Smooth muscle cell (in vitro differentiated cells): Measurements from ENCODE around the gene URB2. TPM values are rescaled to one million over a fixed set of nuclear protein-coding genes. Genes with fewer than 3 reads are reported as not detected.

Source experiments
- DNase-seq: peaks from one replicate; lab custom pipeline; 2025; ENCODE audit not compliant: unreplicated experiment; lab: John Stamatoyannopoulos, UW
- H2AFZ ChIP-seq: fragments of 200-600 bp; sonication (generic); 2 replicates; pipeline ENCODE4 v1.6.0; 2016; ENCODE audit warnings: antibody characterized with exemption, low read depth, mild to moderate bottlenecking
- H3F3A ChIP-seq: fragments of 200-600 bp; sonication (generic); 2 replicates; pipeline ENCODE4 v1.6.0; 2017; ENCODE audit warnings: antibody characterized with exemption, low read depth
- H3K27ac ChIP-seq: fragments of 200-600 bp; sonication (generic); 2 replicates; pipeline ENCODE4 v1.5.1; 2016; ENCODE audit warnings: low read depth, mild to moderate bottlenecking
- H3K27me3 ChIP-seq: fragments of 200-600 bp; sonication (generic); 2 replicates; pipeline ENCODE4 v1.6.1; 2016; ENCODE audit warnings: low read depth, mild to moderate bottlenecking
- H3K36me3 ChIP-seq: fragments of 200-600 bp; sonication (generic); 2 replicates; pipeline ENCODE4 v1.5.1; 2016; ENCODE audit warnings: low read depth
- H3K4me1 ChIP-seq: fragments of 200-600 bp; sonication (generic); 2 replicates; pipeline ENCODE4 v1.5.1; 2016; ENCODE audit warnings: low read depth
- H3K4me2 ChIP-seq: fragments of 200-600 bp; sonication (generic); 2 replicates; pipeline ENCODE4 v1.6.0; 2016; ENCODE audit warnings: mild to moderate bottlenecking
- H3K4me3 ChIP-seq: fragments of 200-600 bp; sonication (generic); 2 replicates; pipeline ENCODE4 v1.5.1; 2016; ENCODE audit warnings: mild to moderate bottlenecking
- H3K79me2 ChIP-seq: fragments of 200-600 bp; sonication (generic); 2 replicates; pipeline ENCODE4 v1.6.0; 2016; ENCODE audit warnings: low read depth, mild to moderate bottlenecking
- H3K9ac ChIP-seq: fragments of 200-600 bp; sonication (generic); 2 replicates; pipeline ENCODE4 v1.6.0; 2016; ENCODE audit warnings: low read depth
- H3K9me3 ChIP-seq: fragments of 200-600 bp; sonication (generic); replicated peaks from 2 replicates; pipeline ENCODE4 v1.5.1; 2016; ENCODE audit warnings: low read depth
- H4K20me1 ChIP-seq: fragments of 200-600 bp; sonication (generic); 2 replicates; pipeline ENCODE4 v1.6.0; 2016; ENCODE audit warnings: low read depth
- WGBS: methylation state at CpG from one replicate; pipeline ENCODE4 v1.1.7; 2016; ENCODE audit warnings: low lambda C conversion rate; 5-methylcytosine and 5-hydroxymethylcytosine counted together
- polyA plus RNA-seq: library from polyadenylated mRNA; unstranded; fragments of >200 nt; fragmentation: Nextera tagmentation; extraction: Ambion mirVana; gene quantifications from 2 replicates; pipeline ENCODE4 v1.2.1, GENCODE V29; 2016
- total RNA-seq: library from RNA; depleted of rRNA; stranded (reverse); fragments of >200 nt; gene quantifications from 2 replicates; pipeline ENCODE4 v1.2.3, GENCODE V29; 2014
- TF ChIP-seq, protein P1 (sequence below): fragments of 200-600 bp; sonication (generic); IDR thresholded peaks from 2 replicates; pipeline ENCODE4 v1.5.1; 2017; ENCODE audit warnings: borderline replicate concordance, mild to moderate bottlenecking, antibody characterized with exemption; ENCODE audit not compliant: insufficient read depth, poor library complexity, severe bottlenecking

The URB2 gene
- total and polyA plus RNA-seq, 2 experiments from 2014 or later = 1.9 to 4.2 TPM

DNA sequence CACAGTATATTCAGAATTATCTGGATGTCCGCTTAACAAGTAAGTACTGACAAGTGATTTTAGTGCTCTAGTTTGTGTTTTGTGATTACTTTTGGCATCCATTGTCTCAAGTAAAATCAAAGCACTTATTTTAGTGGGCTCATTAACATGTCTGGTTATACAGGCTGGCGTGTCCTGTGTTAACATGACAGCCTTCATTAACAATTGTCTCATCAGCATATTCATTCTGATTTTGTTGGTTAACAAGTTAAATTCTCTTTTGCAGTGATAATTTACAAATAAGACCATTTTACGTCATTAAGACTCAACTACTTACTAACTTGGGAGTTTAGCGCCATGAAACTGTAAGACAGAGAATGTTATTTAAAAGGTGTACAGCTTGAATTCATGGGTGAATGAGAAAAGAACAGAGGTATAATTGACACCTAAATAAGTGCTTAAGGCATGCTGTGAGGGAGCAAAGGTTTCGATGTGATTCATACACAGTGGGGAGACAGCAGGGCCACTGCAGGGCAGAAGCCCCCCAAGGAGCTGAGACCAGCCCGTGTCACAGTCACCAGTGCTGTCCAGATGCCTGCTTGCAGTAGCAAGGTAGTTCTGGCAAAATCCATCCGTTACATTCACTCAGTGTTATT is 22.6 kb upstream of the URB2 start:
- Histone ChIP-seq H3K4me1 (no peaks in the 10 kb centered on the region), H3K79me2 (peaks cover 5% of the 10 kb centered on the region), H3K4me2 (no peak overlapping the region), H3K4me3 (no peak overlapping the region), H3K27ac (no peak overlapping the region), H3F3A (no peaks in the 10 kb centered on the region), H3K9me3 (no peaks in the 10 kb centered on the region), H3K9ac (no peak overlapping the region), H2AFZ (no peak overlapping the region), H4K20me1 (peaks cover 16% of the 10 kb centered on the region), H3K36me3 (peaks cover 14% of the 10 kb centered on the region), H3K27me3 (no peaks in the 10 kb centered on the region)
- WGBS = 91% methylated on average over 7 of the region's 7 CpGs
- no peak for DNase-seq
- TF ChIP-seq, protein P1, sequence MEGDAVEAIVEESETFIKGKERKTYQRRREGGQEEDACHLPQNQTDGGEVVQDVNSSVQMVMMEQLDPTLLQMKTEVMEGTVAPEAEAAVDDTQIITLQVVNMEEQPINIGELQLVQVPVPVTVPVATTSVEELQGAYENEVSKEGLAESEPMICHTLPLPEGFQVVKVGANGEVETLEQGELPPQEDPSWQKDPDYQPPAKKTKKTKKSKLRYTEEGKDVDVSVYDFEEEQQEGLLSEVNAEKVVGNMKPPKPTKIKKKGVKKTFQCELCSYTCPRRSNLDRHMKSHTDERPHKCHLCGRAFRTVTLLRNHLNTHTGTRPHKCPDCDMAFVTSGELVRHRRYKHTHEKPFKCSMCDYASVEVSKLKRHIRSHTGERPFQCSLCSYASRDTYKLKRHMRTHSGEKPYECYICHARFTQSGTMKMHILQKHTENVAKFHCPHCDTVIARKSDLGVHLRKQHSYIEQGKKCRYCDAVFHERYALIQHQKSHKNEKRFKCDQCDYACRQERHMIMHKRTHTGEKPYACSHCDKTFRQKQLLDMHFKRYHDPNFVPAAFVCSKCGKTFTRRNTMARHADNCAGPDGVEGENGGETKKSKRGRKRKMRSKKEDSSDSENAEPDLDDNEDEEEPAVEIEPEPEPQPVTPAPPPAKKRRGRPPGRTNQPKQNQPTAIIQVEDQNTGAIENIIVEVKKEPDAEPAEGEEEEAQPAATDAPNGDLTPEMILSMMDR = no peak

DNA sequence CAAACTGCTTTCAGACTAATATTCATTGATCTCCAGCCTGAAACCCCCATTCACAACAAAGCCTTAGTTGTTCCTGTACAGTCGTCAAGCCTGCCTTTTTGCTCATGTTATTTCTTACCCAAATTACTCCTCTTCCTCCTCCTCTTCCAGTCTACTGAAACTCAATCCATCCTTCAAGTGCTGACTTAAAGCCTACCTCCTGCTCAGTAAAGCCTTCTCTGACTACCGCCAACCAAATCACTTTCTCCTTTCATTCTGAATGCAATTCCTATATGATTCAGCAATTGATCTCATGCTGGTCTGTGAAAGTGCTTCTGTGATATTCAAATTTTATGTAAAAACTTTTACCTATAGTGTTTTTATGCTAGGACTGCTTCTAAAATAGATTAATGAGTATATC is 18.7 kb upstream of the URB2 start:
- H3K27me3 ChIP-seq = no peaks in the 10 kb centered on the region
- H2AFZ ChIP-seq = no peak overlapping the region
- H3F3A ChIP-seq = no peaks in the 10 kb centered on the region
- peaks cover 5% of the 10 kb centered on the region for H4K20me1 ChIP-seq
- no peak overlapping the region for H3K9ac ChIP-seq
- H3K4me2 ChIP-seq = no peak overlapping the region
- H3K27ac ChIP-seq = no peak overlapping the region
- no peak for DNase-seq
- 97% methylated on average over 2 of the region's 2 CpGs for WGBS
- H3K36me3 ChIP-seq = peaks cover 32% of the 10 kb centered on the region
- H3K4me3 ChIP-seq = no peak overlapping the region
- H3K79me2 ChIP-seq = no peaks in the 10 kb centered on the region
- H3K4me1 ChIP-seq = no peaks in the 10 kb centered on the region
- TF ChIP-seq, protein P1 = no peak
- no peaks in the 10 kb centered on the region for H3K9me3 ChIP-seq

DNA sequence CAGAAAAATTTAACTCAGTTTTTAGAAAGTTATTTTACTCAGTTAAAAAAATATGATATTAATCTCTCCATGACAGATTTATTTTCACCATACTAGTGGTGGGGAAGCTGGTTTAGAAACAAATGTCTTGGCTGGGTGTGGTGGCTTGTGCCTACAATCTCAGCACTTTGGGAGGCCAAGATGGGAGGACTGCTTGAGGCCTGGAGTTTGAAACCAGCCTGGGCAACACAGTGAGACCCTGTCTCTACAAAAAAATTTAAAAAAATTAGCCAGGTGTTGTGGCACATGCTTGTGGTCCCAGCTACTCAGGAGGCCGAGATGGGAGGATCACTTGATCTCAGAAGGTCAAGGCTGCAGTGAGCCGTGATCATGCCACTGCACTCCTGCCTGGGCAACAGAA is 17.5 kb upstream of the URB2 start:
- no peak overlapping the region for H2AFZ ChIP-seq
- 95% methylated on average over 2 of the region's 2 CpGs for WGBS

More for the DNA sequence above, 17.5 kb upstream of the URB2 start:
- Histone ChIP-seq H3K79me2 (no peaks in the 10 kb centered on the region), H3K27ac (no peak overlapping the region), H3K9me3 (no peaks in the 10 kb centered on the region), H3K9ac (no peak overlapping the region), H3F3A (no peaks in the 10 kb centered on the region), H3K4me1 (no peaks in the 10 kb centered on the region), H3K36me3 (peaks cover 32% of the 10 kb centered on the region), H3K27me3 (no peaks in the 10 kb centered on the region), H3K4me3 (no peak overlapping the region), H4K20me1 (peaks cover 7% of the 10 kb centered on the region), H3K4me2 (no peak overlapping the region)
- TF ChIP-seq, protein P1 = no peak
- no peak for DNase-seq
